Stimulated activated CD4-positive, alpha-beta T cell treated with anti-CD3 and anti-CD28 coated beads, Interleukin-2, amount 100 ng/mL, for 4 hours (primary cell): ENCODE data around the gene TMA7.

ENCODE experiments used
- DNase-seq: peaks from one replicate; pipeline ENCODE4 v3.0.0-alpha.2; 2020; ENCODE audit warnings: low read depth

Gene TMA7

GRCh38 chr3:48409291-48410201, 30.5 kb upstream of the TMA7 start:
- DNase-seq: no peak

DNA sequence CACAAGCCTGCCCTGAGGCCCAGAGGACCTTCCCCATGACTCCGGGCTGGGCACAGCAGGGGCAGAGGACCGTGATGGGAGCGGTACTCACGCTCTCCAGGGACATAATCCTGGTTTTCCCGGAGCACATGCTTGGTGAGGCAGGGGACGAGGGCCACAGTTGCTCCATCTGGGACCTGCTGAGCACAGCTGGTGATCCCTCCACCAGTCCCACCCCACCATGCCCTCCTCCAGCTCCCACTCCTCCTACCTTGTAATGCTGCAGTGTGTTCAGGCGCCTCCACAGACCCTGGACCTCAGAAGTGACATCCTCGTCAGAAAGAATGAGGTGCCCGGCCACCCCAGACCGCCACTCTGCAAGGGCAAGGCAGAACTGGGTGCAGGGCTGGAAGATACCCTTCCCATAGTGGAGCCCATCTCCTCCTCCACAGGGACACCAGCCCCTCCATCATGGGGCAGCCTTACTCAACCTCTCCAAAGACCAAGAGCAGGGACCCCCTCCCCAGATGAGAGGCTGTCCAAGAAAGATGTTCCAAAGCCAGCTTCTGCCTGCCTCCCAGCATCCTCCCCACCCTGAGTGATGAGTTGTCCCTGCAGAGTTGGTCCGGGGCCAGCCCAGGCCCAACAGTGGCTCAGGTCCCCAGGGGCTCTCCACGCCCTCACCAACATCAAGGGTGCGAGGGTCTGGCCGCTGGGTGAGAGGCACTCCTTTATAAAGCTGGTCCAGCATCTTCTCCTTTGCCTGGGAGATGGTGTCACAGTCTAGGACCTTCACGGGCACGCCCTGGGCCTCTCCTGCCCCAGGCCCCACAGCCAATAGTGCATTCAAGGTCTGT, 29.6 kb upstream of the TMA7 start:
- DNase-seq: no peak

DNA sequence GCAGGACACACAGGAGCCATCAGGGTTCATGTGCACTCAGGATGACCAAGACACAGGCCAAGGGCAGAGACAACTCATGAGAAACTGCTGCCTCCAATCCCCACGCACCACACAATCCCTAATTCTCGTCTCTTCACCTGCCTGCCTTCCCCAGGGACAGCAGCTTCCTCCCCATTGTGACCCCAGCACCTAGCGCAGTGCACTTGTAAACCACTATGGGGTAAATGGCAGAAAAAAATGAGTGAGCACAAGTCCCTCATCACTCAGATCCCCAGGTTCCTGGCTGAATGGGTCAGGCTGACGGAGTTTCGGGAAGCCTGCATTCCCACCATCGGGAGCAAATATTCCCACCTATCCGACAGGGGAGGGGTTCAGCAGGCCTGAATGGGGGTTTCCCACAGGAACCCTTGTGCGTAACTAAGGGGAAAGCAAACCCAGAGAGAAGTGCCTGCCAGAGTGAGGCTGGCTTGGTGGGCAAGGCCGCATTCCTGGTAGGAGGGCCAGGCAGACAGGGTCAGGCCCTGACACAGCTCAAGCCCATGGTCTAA, 28.9 kb upstream of the TMA7 start:
- DNase-seq: no peak

- DNase-seq: no peak
Measured at GRCh38 chr3:48411606-48412374, 28.3 kb upstream of the TMA7 start.

GRCh38 chr3:48412375-48413001, 27.6 kb upstream of the TMA7 start:
- DNase-seq: no peak

- no peak for DNase-seq
Measured at GRCh38 chr3:48413086-48413485, 27.0 kb upstream of the TMA7 start.

DNA sequence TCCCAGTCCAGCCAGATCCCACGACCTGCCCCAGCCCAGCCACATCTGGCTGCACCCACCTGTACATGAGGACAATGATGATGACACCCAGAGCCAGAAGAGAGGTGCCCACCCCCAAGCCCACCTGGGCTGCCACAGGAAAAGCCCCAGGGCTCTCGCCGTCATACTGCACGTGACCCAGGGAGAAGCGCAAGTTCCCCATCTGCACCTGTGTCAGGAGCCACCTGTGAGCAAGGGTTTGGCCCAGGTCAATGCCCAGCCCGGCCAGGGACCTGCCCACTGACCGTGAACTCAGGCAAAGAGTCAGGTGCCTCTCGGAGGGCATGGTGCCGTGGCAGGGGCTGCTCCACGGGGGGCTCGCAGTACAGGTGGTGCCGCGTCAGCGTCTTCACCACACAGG, 26.4 kb upstream of the TMA7 start:
- no peak for DNase-seq

DNA sequence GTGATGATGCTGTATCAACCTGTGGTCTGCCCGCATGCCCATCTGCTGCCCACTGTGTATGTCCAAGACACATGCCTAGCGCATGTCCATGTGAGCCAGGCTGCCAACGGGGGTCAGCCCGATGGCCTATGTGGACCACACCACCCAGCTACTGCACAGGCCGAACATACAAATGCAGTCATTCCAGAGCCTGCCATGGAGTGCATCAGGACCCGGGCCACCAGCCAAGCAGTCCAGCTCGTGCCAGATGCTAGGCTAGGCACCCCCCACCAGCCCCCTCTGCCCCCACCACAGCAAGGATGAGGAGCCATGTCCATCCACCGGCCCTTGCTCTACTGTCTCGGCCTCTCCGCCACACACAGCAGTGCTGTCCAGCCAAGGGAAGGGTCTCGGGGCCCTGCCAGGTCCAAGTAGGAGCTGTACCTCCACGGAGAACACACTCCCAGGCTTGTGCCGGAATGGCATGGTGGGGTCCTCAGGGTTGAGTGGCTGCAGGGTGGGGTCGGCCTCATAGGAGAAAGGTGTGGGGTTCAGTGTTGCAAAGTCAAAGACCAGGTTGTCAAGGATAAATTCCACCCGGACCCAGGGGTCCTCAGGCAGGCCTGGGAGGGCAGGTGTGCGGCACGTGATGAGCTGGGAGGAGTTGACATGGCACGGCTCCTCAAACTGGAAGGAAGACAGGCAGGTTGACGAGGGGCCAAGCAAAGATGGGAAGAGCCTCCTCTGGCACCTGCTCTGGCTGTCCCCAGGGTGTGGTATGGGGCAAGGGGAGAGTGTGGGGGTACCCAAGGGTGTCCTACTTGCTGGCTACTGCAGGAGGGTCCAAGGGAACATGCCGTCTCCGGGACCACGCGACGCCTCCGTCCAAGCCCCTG, 25.4 kb upstream of the TMA7 start:
- no peak for DNase-seq

GRCh38 chr3:48415251-48415953, 24.7 kb upstream of the TMA7 start:
- DNase-seq: no peak

GRCh38 chr3:48416091-48416505, 24.0 kb upstream of the TMA7 start:
- no peak for DNase-seq

GRCh38 chr3:48416546-48416945, 23.5 kb upstream of the TMA7 start:
- DNase-seq: no peak

DNA sequence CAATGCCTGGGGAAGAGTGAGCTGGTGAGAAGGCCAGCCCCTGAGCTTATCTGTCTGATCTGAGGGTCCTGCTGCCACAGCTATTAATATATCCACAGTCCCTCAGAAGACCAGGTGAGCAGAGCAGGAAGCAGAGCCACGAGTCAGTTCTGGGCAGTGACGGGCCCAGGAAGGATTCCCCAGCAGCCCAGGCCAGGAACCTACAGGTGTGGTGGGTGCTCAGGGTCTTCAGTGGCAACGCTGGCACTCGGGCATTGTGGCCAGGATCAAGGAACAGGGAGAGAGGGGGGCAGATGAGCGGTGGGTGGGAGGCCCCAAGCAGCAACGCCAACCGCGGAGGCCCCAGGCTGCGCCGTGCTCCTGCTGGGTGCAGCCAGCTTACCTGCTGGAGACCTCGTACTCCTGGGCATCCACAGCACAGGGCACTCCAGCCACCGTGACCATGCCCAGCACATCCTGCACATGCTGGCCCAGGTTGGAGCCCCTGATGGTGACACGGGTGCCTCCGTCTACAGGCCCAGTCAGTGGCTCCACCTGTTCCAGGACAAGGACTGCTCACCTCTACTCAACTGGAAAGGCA, 22.4 kb upstream of the TMA7 start:
- no peak for DNase-seq

DNA sequence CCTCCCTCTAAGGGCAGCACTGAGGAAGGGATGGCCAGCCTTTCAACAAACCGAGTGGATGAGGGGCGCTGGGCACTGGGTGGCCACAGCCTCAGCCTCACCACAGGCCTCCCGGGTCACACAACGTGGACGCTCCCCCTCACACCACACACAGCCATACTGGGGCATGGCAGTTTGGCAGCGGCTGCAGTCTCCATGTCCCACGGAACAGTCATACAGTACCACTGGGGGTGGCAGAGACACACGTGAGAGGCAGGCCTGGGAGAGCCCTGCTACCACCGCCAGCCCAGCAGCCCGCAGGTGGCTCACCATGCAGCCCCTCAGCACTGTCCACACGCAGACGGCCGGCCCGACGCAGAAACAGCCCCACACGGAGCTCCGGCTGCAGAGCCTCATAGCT, 21.9 kb upstream of the TMA7 start:
- no peak for DNase-seq

DNA sequence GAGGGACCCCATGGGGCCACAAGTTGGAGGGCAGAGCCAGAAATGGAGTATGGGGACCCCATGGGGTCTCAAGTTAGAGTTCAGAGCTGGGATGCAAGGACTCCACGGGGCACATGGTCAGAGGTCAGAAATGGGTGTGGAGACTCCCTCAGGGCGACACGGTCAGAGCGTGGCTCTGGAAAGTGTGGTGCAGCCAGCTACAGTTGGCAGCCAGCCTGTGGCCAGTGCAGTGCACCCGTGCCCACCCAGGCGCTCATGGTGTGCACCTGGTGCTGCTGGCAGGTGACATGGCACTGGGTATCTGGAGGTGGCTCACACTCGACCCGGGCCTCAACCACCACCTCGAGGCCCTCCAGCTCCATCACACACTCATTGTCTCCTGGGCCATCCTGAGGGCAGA, 21.4 kb upstream of the TMA7 start:
- DNase-seq: no peak

DNA sequence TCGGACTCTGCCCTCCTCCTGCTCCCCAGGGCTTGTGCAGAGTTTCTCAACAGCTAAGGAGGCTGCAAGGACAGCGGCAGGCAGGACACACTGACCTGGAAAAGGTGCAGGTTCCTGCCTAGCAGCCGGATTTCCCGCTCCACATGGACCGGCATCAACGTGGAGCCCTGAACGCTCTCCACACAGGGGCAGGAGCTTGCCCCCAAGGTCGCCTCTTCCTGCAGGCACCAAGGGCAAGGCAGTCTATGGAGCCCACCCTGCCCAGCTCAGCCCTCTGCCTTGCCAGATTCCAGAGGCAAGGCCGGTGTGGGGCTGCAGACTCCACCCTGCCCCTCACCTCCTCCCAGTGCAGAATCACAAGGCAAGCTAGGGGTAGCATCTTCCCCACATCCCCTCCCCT, 20.9 kb upstream of the TMA7 start:
- DNase-seq: no peak

DNA sequence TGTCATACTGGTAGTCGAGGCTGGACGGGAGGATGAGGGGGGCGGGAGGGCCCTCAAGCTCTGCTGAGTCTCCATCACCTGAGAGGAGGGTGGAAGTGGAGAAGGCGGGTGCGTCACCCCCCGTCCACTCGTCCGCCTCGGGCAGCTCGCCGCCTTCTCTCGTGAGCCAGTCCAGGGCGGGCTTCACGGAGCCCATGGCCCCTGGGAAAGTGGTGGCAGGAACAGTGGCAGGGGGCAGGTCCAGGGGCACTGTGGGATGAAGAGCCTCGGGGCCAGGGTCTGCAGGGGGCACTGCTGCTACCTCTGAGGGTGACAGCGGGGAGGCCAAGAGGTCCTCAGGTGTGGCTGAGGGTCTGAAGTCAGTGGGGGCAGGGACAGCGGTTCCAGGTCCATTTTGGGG, 20.5 kb upstream of the TMA7 start:
- no peak for DNase-seq

GRCh38 chr3:48420561-48420960, 19.5 kb upstream of the TMA7 start:
- DNase-seq: no peak

DNA sequence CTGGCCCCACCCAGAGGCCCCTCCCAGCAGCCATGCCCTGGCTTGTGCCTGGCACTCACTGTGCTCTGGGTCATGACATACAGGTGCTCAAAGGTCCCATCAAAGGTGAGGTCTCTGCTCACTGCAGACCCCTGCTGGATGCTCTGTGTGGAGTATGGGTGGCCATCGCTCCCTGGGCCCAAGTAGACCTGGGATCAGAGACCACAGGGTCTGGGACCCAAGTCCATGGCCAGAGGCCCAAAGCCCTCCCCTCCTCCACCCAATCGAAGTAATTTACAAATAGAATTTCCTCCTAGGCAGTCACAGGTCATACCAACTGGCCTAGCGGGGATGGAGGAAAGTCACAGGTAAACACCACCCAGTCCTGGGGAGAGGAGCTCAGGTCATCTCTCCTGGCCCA, 17.8 kb upstream of the TMA7 start:
- DNase-seq: no peak

- no peak for DNase-seq
Measured at GRCh38 chr3:48422681-48423080, 17.4 kb upstream of the TMA7 start.
